ENCODE measurements around the gene AARS2.

DNA sequence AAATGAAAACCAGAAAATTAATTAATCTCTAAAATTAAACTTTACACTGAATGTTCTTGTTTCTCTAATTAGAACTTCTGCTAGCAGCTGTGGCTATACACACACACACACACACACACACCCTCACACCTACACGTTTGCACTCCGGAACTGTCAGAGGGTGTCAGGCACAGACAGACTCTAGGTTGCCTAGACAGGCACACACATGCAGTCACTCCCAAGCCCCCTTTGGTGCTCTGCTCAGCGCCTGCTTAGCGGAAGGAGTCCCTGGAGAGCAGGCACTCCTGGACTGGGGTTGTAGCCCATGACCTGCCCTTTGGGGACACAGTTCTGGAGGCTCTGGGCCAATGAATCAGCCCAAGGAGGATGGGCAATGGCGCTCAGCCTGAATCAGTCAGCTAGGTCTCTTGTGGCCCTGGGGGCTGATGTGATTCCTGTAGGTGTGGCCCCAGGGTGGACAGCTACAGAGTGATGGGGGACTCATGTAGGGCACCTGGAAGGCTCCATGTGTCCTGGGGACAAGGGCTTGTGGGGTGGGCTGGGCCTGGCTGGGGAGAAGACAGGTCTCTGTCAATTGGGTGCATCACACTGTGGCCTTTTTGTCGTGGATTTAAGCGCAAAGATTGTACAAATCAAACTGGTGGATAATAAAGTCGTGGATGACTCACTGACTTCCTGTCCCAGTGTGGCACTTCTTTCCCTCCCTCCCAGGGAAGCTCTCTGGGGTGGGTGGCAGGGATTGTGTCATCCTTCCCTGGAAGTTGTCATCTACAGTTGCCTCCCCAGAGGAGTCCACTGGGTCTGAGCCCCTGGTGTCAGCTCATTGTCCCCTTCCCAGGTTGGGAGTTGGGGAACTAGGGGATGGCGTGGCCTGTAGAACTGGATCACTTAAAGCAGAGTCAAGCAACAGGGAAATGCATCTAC, 34.1 kb downstream of the AARS2 start:
- TF ChIP-seq, protein P1, sequence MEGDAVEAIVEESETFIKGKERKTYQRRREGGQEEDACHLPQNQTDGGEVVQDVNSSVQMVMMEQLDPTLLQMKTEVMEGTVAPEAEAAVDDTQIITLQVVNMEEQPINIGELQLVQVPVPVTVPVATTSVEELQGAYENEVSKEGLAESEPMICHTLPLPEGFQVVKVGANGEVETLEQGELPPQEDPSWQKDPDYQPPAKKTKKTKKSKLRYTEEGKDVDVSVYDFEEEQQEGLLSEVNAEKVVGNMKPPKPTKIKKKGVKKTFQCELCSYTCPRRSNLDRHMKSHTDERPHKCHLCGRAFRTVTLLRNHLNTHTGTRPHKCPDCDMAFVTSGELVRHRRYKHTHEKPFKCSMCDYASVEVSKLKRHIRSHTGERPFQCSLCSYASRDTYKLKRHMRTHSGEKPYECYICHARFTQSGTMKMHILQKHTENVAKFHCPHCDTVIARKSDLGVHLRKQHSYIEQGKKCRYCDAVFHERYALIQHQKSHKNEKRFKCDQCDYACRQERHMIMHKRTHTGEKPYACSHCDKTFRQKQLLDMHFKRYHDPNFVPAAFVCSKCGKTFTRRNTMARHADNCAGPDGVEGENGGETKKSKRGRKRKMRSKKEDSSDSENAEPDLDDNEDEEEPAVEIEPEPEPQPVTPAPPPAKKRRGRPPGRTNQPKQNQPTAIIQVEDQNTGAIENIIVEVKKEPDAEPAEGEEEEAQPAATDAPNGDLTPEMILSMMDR (conservative IDR thresholded peaks at IDR 0.05 in 1 of 2, IDR thresholded peaks at IDR 0.05 in 1 of 2; ENCODE audit: low read depth in 1 of 2, low read length in 2 of 2): no peak
- TF ChIP-seq EZH2 (IDR thresholded peaks at IDR 0.05; ENCODE audit: low read length, missing control alignments): no peak

Measured in fibroblast of lung (primary cell).